ENCODE measurements around the gene FBRSL1. TPM values are rescaled to one million over a fixed set of nuclear protein-coding genes. Genes with fewer than 3 reads are reported as not detected.

The FBRSL1 gene
- total RNA-seq, 1 experiment from 2014 or later = 119 TPM

DNA sequence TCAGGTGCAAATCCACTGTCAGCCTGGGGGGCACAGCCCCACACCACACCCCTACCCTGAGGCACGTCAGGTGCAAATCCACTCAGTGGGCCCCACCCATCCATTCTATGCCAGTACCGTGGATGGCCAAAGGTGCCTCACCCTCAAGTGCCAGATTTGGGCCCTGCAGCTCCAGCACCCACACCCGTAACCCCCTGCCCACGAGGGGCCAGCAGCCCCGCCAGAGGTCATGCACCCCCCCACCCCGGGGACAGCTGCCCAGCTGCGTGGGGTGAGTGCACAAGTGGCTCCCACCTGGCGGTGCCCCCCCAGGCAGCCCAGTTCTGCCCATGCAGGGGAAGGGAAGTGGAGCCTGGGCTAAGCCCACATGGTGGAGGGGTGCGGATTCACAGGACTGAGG lies 51.2 kb downstream of the FBRSL1 start:
- TF ChIP-seq, protein P1, sequence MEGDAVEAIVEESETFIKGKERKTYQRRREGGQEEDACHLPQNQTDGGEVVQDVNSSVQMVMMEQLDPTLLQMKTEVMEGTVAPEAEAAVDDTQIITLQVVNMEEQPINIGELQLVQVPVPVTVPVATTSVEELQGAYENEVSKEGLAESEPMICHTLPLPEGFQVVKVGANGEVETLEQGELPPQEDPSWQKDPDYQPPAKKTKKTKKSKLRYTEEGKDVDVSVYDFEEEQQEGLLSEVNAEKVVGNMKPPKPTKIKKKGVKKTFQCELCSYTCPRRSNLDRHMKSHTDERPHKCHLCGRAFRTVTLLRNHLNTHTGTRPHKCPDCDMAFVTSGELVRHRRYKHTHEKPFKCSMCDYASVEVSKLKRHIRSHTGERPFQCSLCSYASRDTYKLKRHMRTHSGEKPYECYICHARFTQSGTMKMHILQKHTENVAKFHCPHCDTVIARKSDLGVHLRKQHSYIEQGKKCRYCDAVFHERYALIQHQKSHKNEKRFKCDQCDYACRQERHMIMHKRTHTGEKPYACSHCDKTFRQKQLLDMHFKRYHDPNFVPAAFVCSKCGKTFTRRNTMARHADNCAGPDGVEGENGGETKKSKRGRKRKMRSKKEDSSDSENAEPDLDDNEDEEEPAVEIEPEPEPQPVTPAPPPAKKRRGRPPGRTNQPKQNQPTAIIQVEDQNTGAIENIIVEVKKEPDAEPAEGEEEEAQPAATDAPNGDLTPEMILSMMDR (IDR thresholded peaks at IDR 0.05; ENCODE audit: unreplicated experiment) = no peak
- no peaks in the 10 kb centered on the region for H3K36me3 Mint-ChIP-seq (ENCODE audit: insufficient read depth, unreplicated experiment)
- BruUV-seq (replicated peaks) = no TSS peak

DNA sequence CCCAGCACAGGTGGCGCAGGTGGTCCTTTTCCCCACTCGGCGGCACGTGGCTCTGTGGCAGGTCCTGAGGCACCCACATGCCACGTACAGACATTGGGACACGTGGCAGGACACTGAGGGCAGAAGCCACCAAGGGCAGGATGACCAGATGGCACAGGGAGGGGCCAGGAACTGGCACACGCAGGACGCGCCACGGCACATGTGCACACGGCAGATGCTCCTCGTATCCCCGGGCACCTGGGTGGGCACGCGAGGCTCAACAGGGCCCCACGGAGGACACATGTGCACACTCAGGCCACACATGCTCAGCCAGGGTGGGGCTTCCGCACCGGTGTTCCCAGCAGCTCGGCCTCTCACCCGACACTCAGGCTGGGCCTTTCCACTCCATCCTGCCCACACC lies 52.0 kb downstream of the FBRSL1 start:
- peaks cover 24% of the 10 kb centered on the region for H3K27me3 Mint-ChIP-seq (ENCODE audit: unreplicated experiment)
- H3K36me3 Mint-ChIP-seq (ENCODE audit: insufficient read depth, unreplicated experiment) = no peaks in the 10 kb centered on the region
- DNase-seq = no peak
- H3K27ac Mint-ChIP-seq (ENCODE audit: unreplicated experiment) = no peak overlapping the region
- CTCF ChIA-PET = no interaction called here
- H3K4me1 Mint-ChIP-seq (ENCODE audit: low read depth, unreplicated experiment) = peaks cover 17% of the 10 kb centered on the region
- BruUV-seq (replicated peaks) = no TSS peak
- no peaks in the 10 kb centered on the region for H3K9me3 Mint-ChIP-seq (ENCODE audit: low read depth, unreplicated experiment)
- intact Hi-C loops (cut with micrococcal nuclease; ENCODE audit: unreplicated experiment) = no loop called here
- TF ChIP-seq, protein P1 (IDR thresholded peaks at IDR 0.05; ENCODE audit: unreplicated experiment) = no peak
- no peak overlapping the region for H3K4me3 Mint-ChIP-seq (ENCODE audit: low read depth, unreplicated experiment)

More for the DNA sequence above, 51.2 kb downstream of the FBRSL1 start:
- Mint-ChIP-seq H3K4me1 (ENCODE audit: low read depth, unreplicated experiment) (peaks cover 17% of the 10 kb centered on the region), H3K9me3 (ENCODE audit: low read depth, unreplicated experiment) (peaks cover 3% of the 10 kb centered on the region), H3K27me3 (ENCODE audit: unreplicated experiment) (peaks cover 24% of the 10 kb centered on the region), H3K27ac (ENCODE audit: unreplicated experiment) (no peak overlapping the region), H3K4me3 (ENCODE audit: low read depth, unreplicated experiment) (no peak overlapping the region)
- no peak for DNase-seq
- CTCF ChIA-PET = no interaction called here
- intact Hi-C loops (cut with micrococcal nuclease; ENCODE audit: unreplicated experiment) = no loop called here

DNA sequence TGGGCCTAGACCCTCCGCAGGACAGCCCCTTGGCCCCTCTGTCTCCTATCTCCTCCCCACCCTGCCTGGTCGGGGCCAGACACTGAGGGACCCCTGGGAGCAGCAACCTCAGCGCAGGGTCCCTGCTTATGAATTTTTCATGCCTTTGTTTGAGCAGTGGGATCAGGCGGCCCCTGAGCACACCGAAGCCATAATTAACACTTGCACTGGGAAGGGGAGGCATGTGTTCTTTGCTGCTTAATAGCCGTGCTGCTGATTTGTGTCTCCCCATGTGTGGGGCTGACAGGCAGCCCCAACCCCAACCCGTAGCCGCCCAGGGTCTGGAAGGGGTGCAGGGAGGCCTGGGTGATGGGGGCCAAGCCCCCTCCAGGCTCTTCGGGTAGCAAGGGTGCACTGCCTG lies 52.7 kb downstream of the FBRSL1 start:
- H3K36me3 Mint-ChIP-seq (ENCODE audit: insufficient read depth, unreplicated experiment) = no peaks in the 10 kb centered on the region
- no peak for DNase-seq
- BruUV-seq (replicated peaks) = no TSS peak
- no peaks in the 10 kb centered on the region for H3K9me3 Mint-ChIP-seq (ENCODE audit: low read depth, unreplicated experiment)
- no peak overlapping the region for H3K27ac Mint-ChIP-seq (ENCODE audit: unreplicated experiment)
- CTCF ChIA-PET = no interaction called here
- peaks cover 17% of the 10 kb centered on the region for H3K4me1 Mint-ChIP-seq (ENCODE audit: low read depth, unreplicated experiment)
- TF ChIP-seq, protein P1 (IDR thresholded peaks at IDR 0.05; ENCODE audit: unreplicated experiment) = no peak
- H3K27me3 Mint-ChIP-seq (ENCODE audit: unreplicated experiment) = peaks cover 24% of the 10 kb centered on the region
- H3K4me3 Mint-ChIP-seq (ENCODE audit: low read depth, unreplicated experiment) = no peak overlapping the region
- intact Hi-C loops (cut with micrococcal nuclease; ENCODE audit: unreplicated experiment) = no loop called here

DNA sequence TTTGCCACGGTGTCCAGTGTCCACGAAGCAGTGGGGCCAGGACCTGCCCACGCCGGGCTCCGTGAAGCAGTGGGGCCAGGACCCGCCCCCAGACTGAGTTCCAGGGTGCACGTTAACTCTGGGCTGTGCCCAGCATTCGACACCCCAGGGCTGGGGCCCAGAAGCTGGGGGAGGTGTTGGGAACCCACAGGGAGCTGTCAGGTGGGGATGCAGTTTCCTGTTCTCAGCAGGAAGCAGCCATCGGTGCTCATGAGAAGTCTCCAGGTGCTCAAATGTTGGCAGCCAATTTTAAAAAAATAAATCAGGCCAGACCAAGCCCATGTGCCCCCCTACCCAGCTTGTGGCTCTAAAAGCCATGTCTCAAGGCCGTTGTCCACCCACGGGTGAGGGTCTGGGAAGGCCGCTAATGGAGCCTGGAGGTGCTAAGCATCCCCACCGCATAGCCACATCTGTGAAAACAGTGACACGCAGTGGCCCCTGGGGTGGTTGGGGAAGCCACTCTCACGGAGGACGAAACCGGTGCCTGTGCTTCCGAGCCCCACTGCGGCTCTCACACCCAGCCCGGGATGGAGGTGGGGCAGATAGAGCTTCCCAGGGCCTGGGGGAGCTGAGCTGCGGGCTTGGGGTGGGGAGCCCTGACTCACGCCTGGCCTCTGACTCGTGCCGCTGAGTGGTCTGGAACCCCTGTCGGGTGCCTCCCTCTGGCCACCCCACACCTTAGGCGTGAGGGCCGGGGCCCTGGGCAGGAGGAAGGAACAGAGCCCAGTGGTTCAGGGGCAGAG lies 53.5 kb downstream of the FBRSL1 start:
- H3K4me1 Mint-ChIP-seq (ENCODE audit: low read depth, unreplicated experiment) = peaks cover 17% of the 10 kb centered on the region
- CTCF ChIA-PET = no interaction called here
- intact Hi-C loops (cut with micrococcal nuclease; ENCODE audit: unreplicated experiment) = no loop called here
- no TSS peak for BruUV-seq (replicated peaks)
- TF ChIP-seq, protein P1 (IDR thresholded peaks at IDR 0.05; ENCODE audit: unreplicated experiment) = no peak
- no peak for DNase-seq
- H3K27ac Mint-ChIP-seq (ENCODE audit: unreplicated experiment) = no peak overlapping the region
- H3K36me3 Mint-ChIP-seq (ENCODE audit: insufficient read depth, unreplicated experiment) = no peaks in the 10 kb centered on the region
- no peak overlapping the region for H3K4me3 Mint-ChIP-seq (ENCODE audit: low read depth, unreplicated experiment)
- H3K9me3 Mint-ChIP-seq (ENCODE audit: low read depth, unreplicated experiment) = no peaks in the 10 kb centered on the region
- H3K27me3 Mint-ChIP-seq (ENCODE audit: unreplicated experiment) = peaks cover 24% of the 10 kb centered on the region
